Keratinocyte (primary cell): ENCODE data around the gene CASZ1.

Experiments
- EZH2 ChIP-seq: IDR thresholded peaks from one replicate; pipeline ENCODE4 v1.6.1; 2012; ENCODE audit warnings: inconsistent platforms, mild to moderate bottlenecking, low read length, moderate library complexity
- TF ChIP-seq, protein P1 (sequence below), 3 experiments: IDR thresholded peaks in 1 of 3; conservative IDR thresholded peaks in 1 of 3; optimal IDR thresholded peaks in 1 of 3; 2 replicates in 2 of 3; 3 replicates in 1 of 3; pipeline versions ENCODE3 to v1.5.1; 2011; ENCODE audit warnings: low read length in 3 of 3, mild to moderate bottlenecking in 3 of 3, moderate library complexity in 2 of 3, control low read depth in 1 of 3, inconsistent platforms in 1 of 3; ENCODE audit not compliant: insufficient read depth in 2 of 3; ENCODE audit errors: extremely low read depth in 1 of 3

DNA sequence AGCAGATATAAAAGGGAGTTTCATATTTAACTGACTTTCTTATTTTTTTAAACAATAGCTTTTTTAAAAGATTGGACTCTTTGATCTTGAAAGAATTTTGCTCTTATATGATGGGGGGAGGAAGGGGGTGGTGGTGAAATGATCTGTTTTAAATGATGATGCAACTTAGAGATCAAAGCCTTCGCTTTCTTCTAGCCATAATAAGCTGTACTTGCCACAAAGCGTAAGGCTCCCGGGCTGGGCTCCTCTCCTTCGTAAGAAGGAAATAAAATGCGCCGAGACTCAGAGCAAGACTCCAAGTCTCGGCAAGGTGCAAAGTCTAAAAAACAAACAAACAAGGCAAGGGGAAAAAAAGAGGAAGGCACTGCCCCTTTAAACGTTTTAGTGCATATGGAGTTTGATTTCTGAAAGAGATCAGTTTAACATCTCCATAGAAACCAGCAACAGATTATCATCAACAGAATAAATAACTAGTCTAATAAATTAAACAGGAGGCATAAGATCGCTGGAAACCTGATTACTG, 3.3 kb downstream of the CASZ1 start:
- TF ChIP-seq, protein P1, sequence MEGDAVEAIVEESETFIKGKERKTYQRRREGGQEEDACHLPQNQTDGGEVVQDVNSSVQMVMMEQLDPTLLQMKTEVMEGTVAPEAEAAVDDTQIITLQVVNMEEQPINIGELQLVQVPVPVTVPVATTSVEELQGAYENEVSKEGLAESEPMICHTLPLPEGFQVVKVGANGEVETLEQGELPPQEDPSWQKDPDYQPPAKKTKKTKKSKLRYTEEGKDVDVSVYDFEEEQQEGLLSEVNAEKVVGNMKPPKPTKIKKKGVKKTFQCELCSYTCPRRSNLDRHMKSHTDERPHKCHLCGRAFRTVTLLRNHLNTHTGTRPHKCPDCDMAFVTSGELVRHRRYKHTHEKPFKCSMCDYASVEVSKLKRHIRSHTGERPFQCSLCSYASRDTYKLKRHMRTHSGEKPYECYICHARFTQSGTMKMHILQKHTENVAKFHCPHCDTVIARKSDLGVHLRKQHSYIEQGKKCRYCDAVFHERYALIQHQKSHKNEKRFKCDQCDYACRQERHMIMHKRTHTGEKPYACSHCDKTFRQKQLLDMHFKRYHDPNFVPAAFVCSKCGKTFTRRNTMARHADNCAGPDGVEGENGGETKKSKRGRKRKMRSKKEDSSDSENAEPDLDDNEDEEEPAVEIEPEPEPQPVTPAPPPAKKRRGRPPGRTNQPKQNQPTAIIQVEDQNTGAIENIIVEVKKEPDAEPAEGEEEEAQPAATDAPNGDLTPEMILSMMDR (optimal IDR thresholded peaks at IDR 0.05 in 1 of 3, IDR thresholded peaks at IDR 0.05 in 1 of 3, conservative IDR thresholded peaks at IDR 0.05 in 1 of 3; ENCODE audit: extremely low read depth in 1 of 3, insufficient read depth in 2 of 3, low read length in 3 of 3): no peak
- no peak for TF ChIP-seq EZH2
